Adrenal gland (tissue), 12 donors: ENCODE measurements around the gene MAGOHB. TPM values are rescaled to one million over a fixed set of nuclear protein-coding genes. Genes with fewer than 3 reads are reported as not detected.

Experiments used
- DNase-seq, 7 donors: peaks; one replicate each; pipeline ENCODE4 v3.0.0-alpha.2; 2019 to 2020
- H3K27ac ChIP-seq, 5 donors: fragments of 200-600 bp; sonication (generic) in 4 of 5; 1 replicate in 3 of 5; 2 replicates in 2 of 5; pipeline versions ENCODE4 v1.5.1 to v1.8.0; 2016 to 2020; ENCODE audit warnings: mild to moderate bottlenecking in 1 of 5
- H3K27me3 ChIP-seq: fragments of 200-600 bp; 2 replicates; pipeline ENCODE4 v1.8.0; 2021
- H3K36me3 ChIP-seq, 2 donors: fragments of 200-600 bp; replicated peaks in 1 of 2; 1 replicate in 1 of 2; 2 replicates in 1 of 2; pipeline versions ENCODE4 v1.5.1 to v1.8.0; 2018 to 2022
- H3K4me1 ChIP-seq, 2 donors: fragments of 200-600 bp; replicated peaks in 1 of 2; 1 replicate in 1 of 2; 2 replicates in 1 of 2; pipeline versions ENCODE4 v1.5.1 to v1.8.0; 2018 to 2021
- H3K4me3 ChIP-seq, 4 donors: fragments of 200-600 bp; sonication (generic) in 3 of 4; one replicate each; pipeline ENCODE4 v1.5.1; 2016 to 2018
- H3K9me3 ChIP-seq, 3 donors: fragments of 200-600 bp; sonication (generic) in 1 of 3; replicated peaks in 1 of 3; 1 replicate in 2 of 3; 2 replicates in 1 of 3; pipeline versions ENCODE4 v1.5.1 to v1.8.0; 2016 to 2021
- POLR2A ChIP-seq, 2 donors: fragments of 450-650 bp; IDR thresholded peaks; one replicate each; pipeline ENCODE4 v1.6.1; 2017; ENCODE audit warnings: antibody characterized with exemption in 2 of 2, mild to moderate bottlenecking in 2 of 2, moderate library complexity in 1 of 2
- WGBS, 4 donors: extraction: QIAGEN DNeasy Blood & Tissue Kit in 2 of 4; methylation state at CpG; one replicate each; pipeline versions ENCODE4 v1.1.5 to v1.1.7; 2013 to 2017; 5-methylcytosine and 5-hydroxymethylcytosine counted together
- intact Hi-C, 2 donors: fragments of 100-400 bp; cut with DNase I; formaldehyde crosslinking; loops; one replicate each; pipeline versions ENCODE4 v1.14.1 to v1.15.0; 2022 to 2023
- polyA plus RNA-seq, 3 donors: library from polyadenylated mRNA; stranded (reverse); fragments of 200-250 nt in 2 of 3; fragments of 350-450 nt in 1 of 3; fragmentation: Illumina TruSeq in 1 of 3; extraction: RNeasy Lipid Tissue Mini Kit (QIAGEN cat#74804) in 1 of 3; gene quantifications; one replicate each; pipeline ENCODE4 v1.2.3, GENCODE V29; 2013 to 2014
- total RNA-seq, 9 donors: library from RNA; depleted of rRNA in 4 of 9; stranded (reverse); fragments of >200 nt in 4 of 9; fragments of 120-200 nt in 1 of 9; fragmentation: NEBNext Ultra II Directional in 1 of 9; extraction: Animal tissue kit (Norgen Biotek cat#: 25700) in 1 of 9; gene quantifications; one replicate each; pipeline versions ENCODE4 v1.1.0 to v1.2.4, GENCODE V29; 2013 to 2023
- TF ChIP-seq, protein P1 (sequence below), 6 experiments: fragments of 450-650 bp in 4 of 6; fragments of 200-600 bp in 2 of 6; sonication (generic) in 1 of 6; IDR thresholded peaks; 1 replicate in 5 of 6; 2 replicates in 1 of 6; pipeline versions ENCODE4 v1.5.1 to v1.8.0; 2016 to 2021; ENCODE audit warnings: antibody characterized with exemption in 6 of 6, mild to moderate bottlenecking in 2 of 6, moderate library complexity in 1 of 6
- donor health status: healthy with polysubstance abuse.
- donor health status: Bipolar disorder and iron deficiency.
- donor health status: DM: yes; HTN: yes; CAD: no.
- donor health status: DM: no; HTN: no; CAD: no.
- donor health status: DM: no; HTN: no; CAD: no.
- donor health status: DM: yes; HTN: yes; CAD: no.

MAGOHB gene
- total and polyA plus RNA-seq, 12 donors, result 4.4 to 38.7 (median 19.3) TPM

- Histone ChIP-seq H3K27me3 (no peaks in the 10 kb centered on the region), H3K36me3 (no peaks in the 10 kb centered on the region), H3K4me3 (no peak overlapping the region), H3K4me1 (no peaks in the 10 kb centered on the region), H3K27ac (no peak overlapping the region), H3K9me3 (no peaks in the 10 kb centered on the region)
- TF ChIP-seq, protein P1, sequence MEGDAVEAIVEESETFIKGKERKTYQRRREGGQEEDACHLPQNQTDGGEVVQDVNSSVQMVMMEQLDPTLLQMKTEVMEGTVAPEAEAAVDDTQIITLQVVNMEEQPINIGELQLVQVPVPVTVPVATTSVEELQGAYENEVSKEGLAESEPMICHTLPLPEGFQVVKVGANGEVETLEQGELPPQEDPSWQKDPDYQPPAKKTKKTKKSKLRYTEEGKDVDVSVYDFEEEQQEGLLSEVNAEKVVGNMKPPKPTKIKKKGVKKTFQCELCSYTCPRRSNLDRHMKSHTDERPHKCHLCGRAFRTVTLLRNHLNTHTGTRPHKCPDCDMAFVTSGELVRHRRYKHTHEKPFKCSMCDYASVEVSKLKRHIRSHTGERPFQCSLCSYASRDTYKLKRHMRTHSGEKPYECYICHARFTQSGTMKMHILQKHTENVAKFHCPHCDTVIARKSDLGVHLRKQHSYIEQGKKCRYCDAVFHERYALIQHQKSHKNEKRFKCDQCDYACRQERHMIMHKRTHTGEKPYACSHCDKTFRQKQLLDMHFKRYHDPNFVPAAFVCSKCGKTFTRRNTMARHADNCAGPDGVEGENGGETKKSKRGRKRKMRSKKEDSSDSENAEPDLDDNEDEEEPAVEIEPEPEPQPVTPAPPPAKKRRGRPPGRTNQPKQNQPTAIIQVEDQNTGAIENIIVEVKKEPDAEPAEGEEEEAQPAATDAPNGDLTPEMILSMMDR (IDR thresholded peaks at IDR 0.05), result no peak
- TF ChIP-seq POLR2A (IDR thresholded peaks at IDR 0.05), result no peak
- intact Hi-C loops, result loop anchor here in 1 of 2 donors (10.0 kb wide), 1 partner anchor 233 kb away; no protein-coding TSS in a partner anchor
- no peak for DNase-seq
- WGBS, 4 donors, result 76 to 83% (median 80%) methylated on average over 3 of the region's 3 CpGs
Observed at GRCh38 chr12:10567813-10568212, 45.6 kb downstream of the MAGOHB start.

- whole genome bisulfite sequencing, 4 donors, result 59 to 76% (median 63%) methylated on average over 3 of the region's 3 CpGs
- H3K9me3 ChIP-seq, result no peaks in the 10 kb centered on the region
- no peak overlapping the region for H3K4me3 ChIP-seq
- H3K4me1 ChIP-seq, result no peaks in the 10 kb centered on the region
- no peak for TF ChIP-seq POLR2A (IDR thresholded peaks at IDR 0.05)
- TF ChIP-seq, protein P1 (IDR thresholded peaks at IDR 0.05), result no peak
- H3K27me3 ChIP-seq, result no peaks in the 10 kb centered on the region
- H3K36me3 ChIP-seq, result no peaks in the 10 kb centered on the region
- no peak overlapping the region for H3K27ac ChIP-seq
- intact Hi-C loops, result loop anchor here (5.0 to 10.0 kb wide), 4 partner anchors 229 to 332 kb away; no protein-coding TSS in a partner anchor
- no peak for DNase-seq
Observed at GRCh38 chr12:10563966-10564365, 49.4 kb downstream of the MAGOHB start.

DNA sequence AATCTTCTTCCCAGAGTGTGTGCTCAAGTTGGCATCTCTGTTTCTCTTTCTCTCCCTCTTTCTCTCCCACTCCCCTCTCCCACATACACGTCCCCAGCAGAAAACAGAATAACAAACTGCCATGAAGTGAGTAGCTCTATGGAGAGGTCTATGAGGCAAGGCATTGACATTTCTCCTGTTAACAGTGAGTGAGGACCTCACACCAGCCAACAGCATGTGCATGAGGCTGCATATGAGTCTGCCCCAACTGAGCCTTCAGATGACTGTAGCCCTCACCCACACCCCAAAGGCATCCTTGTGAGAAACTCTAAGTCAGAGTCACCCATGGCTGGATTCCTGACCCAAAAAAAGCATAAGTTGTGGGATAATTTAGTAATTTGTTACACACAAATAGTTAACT is 50.4 kb downstream of the MAGOHB start:
- 79 to 86% (median 83%) methylated on average over 1 of the region's 1 CpG for WGBS, 4 donors
- Histone ChIP-seq H3K9me3 (no peaks in the 10 kb centered on the region), H3K4me1 (no peaks in the 10 kb centered on the region), H3K27ac (no peak overlapping the region), H3K36me3 (no peaks in the 10 kb centered on the region), H3K4me3 (no peak overlapping the region), H3K27me3 (peaks cover 5% of the 10 kb centered on the region)
- intact Hi-C loops, result loop anchor here (5.0 to 10.0 kb wide), 4 partner anchors 228 to 331 kb away; no protein-coding TSS in a partner anchor
- TF ChIP-seq, protein P1 (IDR thresholded peaks at IDR 0.05), result no peak
- no peak for TF ChIP-seq POLR2A (IDR thresholded peaks at IDR 0.05)
- no peak for DNase-seq

DNA sequence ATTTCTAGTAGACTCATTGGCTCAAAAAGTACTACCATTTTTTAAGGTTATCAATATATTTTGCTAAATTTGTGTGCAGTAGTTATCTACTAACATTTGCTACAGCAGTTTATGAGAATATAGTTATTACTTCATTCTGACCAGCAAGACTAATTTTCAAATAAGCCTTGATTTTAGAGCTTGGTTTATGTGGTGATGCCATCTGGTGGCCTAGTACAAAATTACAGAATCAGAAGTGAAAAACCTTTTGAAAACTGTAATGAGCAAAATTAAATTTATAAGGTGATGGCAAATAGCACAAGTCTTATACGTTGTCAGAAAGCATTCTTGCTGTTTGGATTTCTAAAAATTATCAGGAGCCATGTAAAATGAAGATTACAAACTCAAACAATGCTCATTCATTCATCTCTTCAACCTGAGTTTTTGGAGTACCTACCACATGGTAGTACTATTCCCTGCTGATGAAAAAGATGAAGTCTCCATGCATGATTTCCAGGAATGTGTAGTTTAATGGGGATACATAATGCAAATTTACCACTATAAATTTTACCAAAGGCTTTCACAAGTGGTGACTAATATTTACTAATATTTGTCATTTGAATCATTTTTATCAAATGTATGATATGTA is 51.0 kb downstream of the MAGOHB start:
- Histone ChIP-seq H3K9me3 (no peaks in the 10 kb centered on the region), H3K4me1 (no peaks in the 10 kb centered on the region), H3K4me3 (no peak overlapping the region), H3K36me3 (no peaks in the 10 kb centered on the region), H3K27ac (no peak overlapping the region), H3K27me3 (peaks cover 5% of the 10 kb centered on the region)
- TF ChIP-seq, protein P1 (IDR thresholded peaks at IDR 0.05), result peak; percentile 44 to 83 (median 72)
- TF ChIP-seq POLR2A (IDR thresholded peaks at IDR 0.05), result no peak
- 0% methylated on average over 1 of the region's 1 CpG for WGBS, 4 donors
- intact Hi-C loops, result loop anchor here (5.0 to 10.0 kb wide), 4 partner anchors 228 to 330 kb away; no protein-coding TSS in a partner anchor
- DNase-seq, result peak in 2 of 7 donors; percentile 18 to 24
